IMR-90 (cell line): ENCODE measurements around the gene VTCN1.

Source experiments
- CEBPB ChIP-seq: IDR thresholded peaks from 2 replicates; pipeline ENCODE4 v1.6.1; 2012; ENCODE audit warnings: low read depth, low read length, improper control_type of control experiment
- FOS ChIP-seq: fragments of 150-350 bp; IDR thresholded peaks from 2 replicates; pipeline ENCODE4 v1.6.1; 2016; ENCODE audit warnings: low read depth, low read length
- MAFK ChIP-seq: IDR thresholded peaks from 2 replicates; pipeline ENCODE4 v1.6.1; 2012; ENCODE audit warnings: low read depth, low read length, improper control_type of control experiment
- MXI1 ChIP-seq: IDR thresholded peaks from 2 replicates; pipeline ENCODE4 v1.6.1; 2012; ENCODE audit warnings: low read depth, mild to moderate bottlenecking, low read length, moderate library complexity, borderline replicate concordance
- NFE2L2 ChIP-seq: fragments of 150-350 bp; IDR thresholded peaks from 2 replicates; pipeline ENCODE4 v1.6.1; 2016; ENCODE audit warnings: low read depth, mild to moderate bottlenecking, low read length
- POLR2A ChIP-seq: IDR thresholded peaks from 2 replicates; pipeline ENCODE4 v1.6.1; 2012; ENCODE audit warnings: mild to moderate bottlenecking, low read depth, low read length
- RAD21 ChIP-seq: IDR thresholded peaks from 2 replicates; pipeline ENCODE4 v1.6.1; 2012; ENCODE audit warnings: low read length, improper control_type of control experiment
- RCOR1 ChIP-seq: IDR thresholded peaks from 2 replicates; pipeline ENCODE4 v1.6.1; 2012; ENCODE audit warnings: mild to moderate bottlenecking, low read length, improper control_type of control experiment; ENCODE audit not compliant: insufficient replicate concordance
- RFX5 ChIP-seq: IDR thresholded peaks from 2 replicates; pipeline ENCODE4 v1.8.0; 2012; ENCODE audit warnings: low read depth, mild to moderate bottlenecking, low read length, moderate library complexity
- SMC3 ChIP-seq: fragments of 150-350 bp; IDR thresholded peaks from 2 replicates; pipeline ENCODE4 v1.6.1; 2016; ENCODE audit warnings: low read depth, mild to moderate bottlenecking, antibody characterized with exemption, low read length, moderate library complexity
- TF ChIP-seq, protein P1 (sequence below): conservative IDR thresholded peaks from 2 replicates; pipeline ENCODE4 v1.5.1; 2012; ENCODE audit warnings: mild to moderate bottlenecking, low read depth, low read length, improper control_type of control experiment

DNA sequence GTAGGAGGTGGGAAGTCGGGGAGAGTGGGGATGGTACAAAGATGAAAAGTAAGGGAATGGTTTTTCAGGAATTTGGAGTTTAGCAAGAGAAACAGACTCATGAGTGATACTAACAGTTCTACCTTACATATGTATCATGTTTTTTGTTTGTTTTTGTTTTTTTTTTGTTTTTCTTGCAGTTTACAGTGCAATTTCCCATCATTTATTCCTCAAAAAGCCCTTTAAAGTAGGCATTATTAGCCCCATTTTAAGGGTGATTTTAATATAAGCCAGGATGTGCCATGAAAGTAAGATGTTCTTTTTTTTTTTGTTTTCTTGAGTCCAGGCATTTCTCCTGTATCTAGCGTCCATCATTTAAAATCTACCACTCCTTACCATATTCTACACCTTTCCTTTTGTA lies 75.4 kb downstream of the VTCN1 start:
- TF ChIP-seq, protein P1, sequence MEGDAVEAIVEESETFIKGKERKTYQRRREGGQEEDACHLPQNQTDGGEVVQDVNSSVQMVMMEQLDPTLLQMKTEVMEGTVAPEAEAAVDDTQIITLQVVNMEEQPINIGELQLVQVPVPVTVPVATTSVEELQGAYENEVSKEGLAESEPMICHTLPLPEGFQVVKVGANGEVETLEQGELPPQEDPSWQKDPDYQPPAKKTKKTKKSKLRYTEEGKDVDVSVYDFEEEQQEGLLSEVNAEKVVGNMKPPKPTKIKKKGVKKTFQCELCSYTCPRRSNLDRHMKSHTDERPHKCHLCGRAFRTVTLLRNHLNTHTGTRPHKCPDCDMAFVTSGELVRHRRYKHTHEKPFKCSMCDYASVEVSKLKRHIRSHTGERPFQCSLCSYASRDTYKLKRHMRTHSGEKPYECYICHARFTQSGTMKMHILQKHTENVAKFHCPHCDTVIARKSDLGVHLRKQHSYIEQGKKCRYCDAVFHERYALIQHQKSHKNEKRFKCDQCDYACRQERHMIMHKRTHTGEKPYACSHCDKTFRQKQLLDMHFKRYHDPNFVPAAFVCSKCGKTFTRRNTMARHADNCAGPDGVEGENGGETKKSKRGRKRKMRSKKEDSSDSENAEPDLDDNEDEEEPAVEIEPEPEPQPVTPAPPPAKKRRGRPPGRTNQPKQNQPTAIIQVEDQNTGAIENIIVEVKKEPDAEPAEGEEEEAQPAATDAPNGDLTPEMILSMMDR = no peak
- TF ChIP-seq MXI1 (no peak), RAD21 (no peak), RCOR1 (no peak), MAFK (no peak), CEBPB (no peak), POLR2A (no peak), FOS (no peak), RFX5 (no peak), SMC3 (no peak), NFE2L2 (no peak)
